Sigmoid colon (tissue), 4 donors: ENCODE results near the gene SPAG16.

ENCODE experiments used
- EP300 ChIP-seq, 4 donors: sonication (generic); formaldehyde crosslinking; IDR thresholded peaks; one replicate each; pipeline ENCODE4 v1.6.1; 2017; ENCODE audit warnings: antibody characterized with exemption in 4 of 4
- TF ChIP-seq, protein P1 (sequence below), 4 experiments: fragments of 450-650 bp in 3 of 4; fragments of 200-600 bp in 1 of 4; IDR thresholded peaks; one replicate each; pipeline ENCODE4 v1.5.1; 2016 to 2019; ENCODE audit warnings: antibody characterized with exemption in 4 of 4, mild to moderate bottlenecking in 3 of 4, moderate library complexity in 2 of 4

DNA sequence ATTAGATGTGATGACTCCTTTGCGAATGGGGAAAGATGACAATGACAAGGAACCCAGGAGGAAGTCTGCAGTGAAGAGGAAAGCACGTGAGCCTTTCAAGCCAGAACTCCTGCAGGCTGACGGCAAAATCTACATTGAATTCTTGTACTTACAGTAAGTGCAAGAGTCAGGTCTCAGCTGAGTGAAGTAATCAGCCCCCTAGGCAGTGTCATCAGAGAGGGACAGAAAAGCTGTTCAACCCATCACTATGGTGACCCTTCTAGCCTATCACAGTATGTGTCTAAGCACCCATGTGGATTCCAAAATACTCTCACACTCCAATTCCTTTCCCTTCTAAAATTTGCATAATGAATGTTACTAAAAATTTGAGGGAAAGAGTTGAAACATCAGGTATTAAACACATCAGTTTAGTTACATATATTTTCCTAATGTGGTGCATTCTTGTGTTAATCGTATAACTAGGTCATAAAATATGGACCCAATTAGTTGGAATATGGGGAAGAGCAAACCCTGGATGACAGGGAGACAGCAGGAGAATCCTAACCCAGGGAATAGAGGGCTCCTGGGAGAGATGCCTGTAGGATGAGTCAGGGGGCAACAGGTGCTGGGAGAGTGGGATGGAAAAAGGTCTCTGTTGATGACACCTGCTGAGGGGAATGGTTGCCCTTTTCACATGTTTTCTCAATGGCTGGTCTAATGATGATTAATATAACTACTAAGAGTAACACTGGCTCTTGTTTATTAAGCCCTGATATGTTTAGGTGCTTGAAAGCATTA is 1166.0 kb downstream of the SPAG16 start:
- no peak for TF ChIP-seq EP300 (IDR thresholded peaks at IDR 0.05)
- TF ChIP-seq, protein P1, sequence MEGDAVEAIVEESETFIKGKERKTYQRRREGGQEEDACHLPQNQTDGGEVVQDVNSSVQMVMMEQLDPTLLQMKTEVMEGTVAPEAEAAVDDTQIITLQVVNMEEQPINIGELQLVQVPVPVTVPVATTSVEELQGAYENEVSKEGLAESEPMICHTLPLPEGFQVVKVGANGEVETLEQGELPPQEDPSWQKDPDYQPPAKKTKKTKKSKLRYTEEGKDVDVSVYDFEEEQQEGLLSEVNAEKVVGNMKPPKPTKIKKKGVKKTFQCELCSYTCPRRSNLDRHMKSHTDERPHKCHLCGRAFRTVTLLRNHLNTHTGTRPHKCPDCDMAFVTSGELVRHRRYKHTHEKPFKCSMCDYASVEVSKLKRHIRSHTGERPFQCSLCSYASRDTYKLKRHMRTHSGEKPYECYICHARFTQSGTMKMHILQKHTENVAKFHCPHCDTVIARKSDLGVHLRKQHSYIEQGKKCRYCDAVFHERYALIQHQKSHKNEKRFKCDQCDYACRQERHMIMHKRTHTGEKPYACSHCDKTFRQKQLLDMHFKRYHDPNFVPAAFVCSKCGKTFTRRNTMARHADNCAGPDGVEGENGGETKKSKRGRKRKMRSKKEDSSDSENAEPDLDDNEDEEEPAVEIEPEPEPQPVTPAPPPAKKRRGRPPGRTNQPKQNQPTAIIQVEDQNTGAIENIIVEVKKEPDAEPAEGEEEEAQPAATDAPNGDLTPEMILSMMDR (IDR thresholded peaks at IDR 0.05) = no peak
